ENCODE data around the gene PCP2. TPM values are rescaled to one million over a fixed set of nuclear protein-coding genes. Genes with fewer than 3 reads are reported as not detected.
A peak's percentile ranks its signal among the peaks of the same experiment; 100 is the strongest.

Gene PCP2
- polyA plus RNA-seq, 4 donors = 0.63 to 7.3 (median 2.3) TPM

DNA sequence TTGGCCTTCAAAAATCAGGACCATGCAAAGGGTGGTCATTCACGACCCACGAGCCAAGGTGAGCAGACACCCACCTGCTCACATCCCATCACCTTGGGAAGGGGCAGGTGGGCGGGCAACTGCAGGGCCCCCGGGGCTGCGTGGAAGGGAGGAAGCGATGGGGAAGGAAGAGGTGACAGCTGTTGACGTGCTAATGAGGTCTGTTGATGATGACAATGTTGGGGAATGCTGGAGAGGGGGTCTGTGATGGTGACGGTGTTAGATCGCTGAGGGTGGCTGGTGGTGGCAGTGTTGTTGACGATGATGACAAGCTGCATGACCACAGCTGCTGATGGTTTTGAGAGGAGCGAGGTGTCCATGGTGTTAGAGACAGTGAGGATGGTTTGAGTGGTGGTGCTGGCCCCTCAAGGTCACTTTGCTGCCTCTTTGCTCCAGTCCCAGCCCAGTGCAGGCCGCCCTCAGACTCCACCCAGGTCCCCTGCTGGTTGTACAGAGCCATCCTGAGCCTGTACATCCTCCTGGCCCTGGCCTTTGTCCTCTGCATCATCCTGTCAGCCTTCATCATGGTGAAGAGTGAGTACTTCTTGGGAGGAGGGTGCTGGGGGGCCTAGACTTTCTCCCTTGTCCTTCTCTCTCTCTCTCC, 44.3 kb upstream of the PCP2 start:
- peaks cover 0 to 6% (median 3%) of the 10 kb centered on the region in 3 donors for H3K36me3 ChIP-seq (ENCODE audit: control insufficient read depth in 3 of 3, insufficient read depth in 2 of 3, low read depth in 1 of 3, low read length in 3 of 3)
- 47 to 49% (median 48%) methylated on average over 12 of the region's 12 CpGs for WGBS, 3 donors
- FAIRE-seq = no peak
- H3K27me3 ChIP-seq (ENCODE audit: control insufficient read depth in 3 of 3, insufficient read depth in 3 of 3, low read length in 3 of 3) = peaks cover 0 to 20% (median 2%) of the 10 kb centered on the region in 3 donors
- no peak overlapping the region for H3K4me3 ChIP-seq (ENCODE audit: low read depth in 1 of 3, low read length in 3 of 3)
- H3K9me3 ChIP-seq (ENCODE audit: control insufficient read depth in 2 of 2, insufficient read depth in 1 of 2, low read depth in 1 of 2, low read length in 1 of 2) = peaks cover 0 to 7% of the 10 kb centered on the region in 2 donors
- no peak for DNase-seq
- H3K27ac ChIP-seq (ENCODE audit: low read depth in 1 of 3, low read length in 2 of 3) = no peak overlapping the region
- H3K4me1 ChIP-seq (ENCODE audit: control insufficient read depth in 3 of 3, insufficient read depth in 2 of 3, low read depth in 1 of 3, low read length in 2 of 3) = peaks cover 0 to 4% (median 0%) of the 10 kb centered on the region in 3 donors

DNA sequence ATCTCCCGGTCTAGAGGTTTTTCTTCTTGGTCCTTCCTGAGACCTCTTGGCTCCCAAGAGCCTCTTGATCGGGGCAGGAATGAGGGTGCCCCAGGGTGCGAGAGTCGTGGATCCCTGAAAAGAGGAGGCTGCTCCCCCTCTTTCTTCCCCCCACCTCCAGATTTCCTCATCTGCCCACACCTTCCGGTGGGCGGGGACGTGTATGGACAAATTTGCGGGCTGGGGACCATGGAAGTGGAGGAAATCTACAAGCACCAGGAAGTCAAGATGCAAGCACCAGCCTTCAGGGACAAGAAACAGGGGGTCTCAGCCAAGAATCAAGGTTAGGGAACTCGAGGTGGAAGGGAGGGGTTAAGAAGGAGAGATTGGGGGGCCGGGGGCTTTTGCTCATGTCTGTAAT, 43.3 kb upstream of the PCP2 start, which contains the start of gene MCEMP1:
MCEMP1 (plus strand) TSS at position 237 of the 400 bp plus-strand sequence; CDS start at position 268, 31 bp downstream.
- Histone ChIP-seq H3K27ac (ENCODE audit: low read depth in 1 of 3, low read length in 2 of 3) (no peak within 1 kb of the TSS), H3K27me3 (ENCODE audit: control insufficient read depth in 3 of 3, insufficient read depth in 3 of 3, low read length in 3 of 3) (peaks cover 2 to 25% (median 4%) of the 10 kb centered on the region in 3 donors), H3K4me1 (ENCODE audit: control insufficient read depth in 3 of 3, insufficient read depth in 2 of 3, low read depth in 1 of 3, low read length in 2 of 3) (peaks cover 0 to 4% (median 0%) of the 10 kb centered on the region in 3 donors), H3K9me3 (ENCODE audit: control insufficient read depth in 2 of 2, insufficient read depth in 1 of 2, low read depth in 1 of 2, low read length in 1 of 2) (peaks cover 0 to 7% of the 10 kb centered on the region in 2 donors), H3K4me3 (ENCODE audit: low read depth in 1 of 3, low read length in 3 of 3) (no peak within 1 kb of the TSS), H3K36me3 (ENCODE audit: control insufficient read depth in 3 of 3, insufficient read depth in 2 of 3, low read depth in 1 of 3, low read length in 3 of 3) (no peaks in the 10 kb centered on the region)
- DNase-seq = no peak
- 35 to 59% (median 43%) methylated on average over 10 of the region's 10 CpGs for WGBS, 3 donors
- FAIRE-seq = no peak

GRCh38 chr19:7676376-7676775, 42.9 kb upstream of the PCP2 start:
- Histone ChIP-seq H3K4me1 (ENCODE audit: control insufficient read depth in 3 of 3, insufficient read depth in 2 of 3, low read depth in 1 of 3, low read length in 2 of 3) (peaks cover 0 to 4% (median 0%) of the 10 kb centered on the region in 3 donors), H3K4me3 (ENCODE audit: low read depth in 1 of 3, low read length in 3 of 3) (no peak overlapping the region), H3K27me3 (ENCODE audit: control insufficient read depth in 3 of 3, insufficient read depth in 3 of 3, low read length in 3 of 3) (peaks cover 3 to 26% (median 6%) of the 10 kb centered on the region in 3 donors), H3K27ac (ENCODE audit: low read depth in 1 of 3, low read length in 2 of 3) (no peak overlapping the region), H3K36me3 (ENCODE audit: control insufficient read depth in 3 of 3, insufficient read depth in 2 of 3, low read depth in 1 of 3, low read length in 3 of 3) (no peaks in the 10 kb centered on the region), H3K9me3 (ENCODE audit: control insufficient read depth in 2 of 2, insufficient read depth in 1 of 2, low read depth in 1 of 2, low read length in 1 of 2) (peaks cover 0 to 7% of the 10 kb centered on the region in 2 donors)
- DNase-seq (no peak), FAIRE-seq (no peak)
- WGBS, 3 donors = 27 to 40% (median 28%) methylated on average over 7 of the region's 7 CpGs

GRCh38 chr19:7674010-7675005, 40.8 kb upstream of the PCP2 start:
- Histone ChIP-seq H3K4me3 (ENCODE audit: low read depth in 1 of 3, low read length in 3 of 3) (no peak overlapping the region), H3K9me3 (ENCODE audit: control insufficient read depth in 2 of 2, insufficient read depth in 1 of 2, low read depth in 1 of 2, low read length in 1 of 2) (peaks cover 0 to 7% of the 10 kb centered on the region in 2 donors), H3K27ac (ENCODE audit: low read depth in 1 of 3, low read length in 2 of 3) (no peak overlapping the region), H3K36me3 (ENCODE audit: control insufficient read depth in 3 of 3, insufficient read depth in 2 of 3, low read depth in 1 of 3, low read length in 3 of 3) (no peaks in the 10 kb centered on the region), H3K4me1 (ENCODE audit: control insufficient read depth in 3 of 3, insufficient read depth in 2 of 3, low read depth in 1 of 3, low read length in 2 of 3) (no peaks in the 10 kb centered on the region), H3K27me3 (ENCODE audit: control insufficient read depth in 3 of 3, insufficient read depth in 3 of 3, low read length in 3 of 3) (peaks cover 3 to 40% (median 14%) of the 10 kb centered on the region in 3 donors)
- 49 to 54% (median 52%) methylated on average over 20 to 21 of the region's 21 CpGs for WGBS, 3 donors
- FAIRE-seq = no peak
- DNase-seq = peak; percentile 58 to 65

- Histone ChIP-seq H3K9me3 (ENCODE audit: control insufficient read depth in 2 of 2, insufficient read depth in 1 of 2, low read depth in 1 of 2, low read length in 1 of 2) (peaks cover 0 to 7% of the 10 kb centered on the region in 2 donors), H3K27ac (ENCODE audit: low read depth in 1 of 3, low read length in 2 of 3) (no peak overlapping the region), H3K36me3 (ENCODE audit: control insufficient read depth in 3 of 3, insufficient read depth in 2 of 3, low read depth in 1 of 3, low read length in 3 of 3) (no peaks in the 10 kb centered on the region), H3K4me3 (ENCODE audit: low read depth in 1 of 3, low read length in 3 of 3) (no peak overlapping the region), H3K4me1 (ENCODE audit: control insufficient read depth in 3 of 3, insufficient read depth in 2 of 3, low read depth in 1 of 3, low read length in 2 of 3) (no peaks in the 10 kb centered on the region), H3K27me3 (ENCODE audit: control insufficient read depth in 3 of 3, insufficient read depth in 3 of 3, low read length in 3 of 3) (peaks cover 3 to 35% (median 14%) of the 10 kb centered on the region in 3 donors)
- WGBS, 3 donors = 44 to 46% (median 46%) methylated on average over 9 of the region's 9 CpGs
- FAIRE-seq = no peak
- no peak for DNase-seq
Observed at GRCh38 chr19:7672522-7672921, 39.0 kb upstream of the PCP2 start.

DNA sequence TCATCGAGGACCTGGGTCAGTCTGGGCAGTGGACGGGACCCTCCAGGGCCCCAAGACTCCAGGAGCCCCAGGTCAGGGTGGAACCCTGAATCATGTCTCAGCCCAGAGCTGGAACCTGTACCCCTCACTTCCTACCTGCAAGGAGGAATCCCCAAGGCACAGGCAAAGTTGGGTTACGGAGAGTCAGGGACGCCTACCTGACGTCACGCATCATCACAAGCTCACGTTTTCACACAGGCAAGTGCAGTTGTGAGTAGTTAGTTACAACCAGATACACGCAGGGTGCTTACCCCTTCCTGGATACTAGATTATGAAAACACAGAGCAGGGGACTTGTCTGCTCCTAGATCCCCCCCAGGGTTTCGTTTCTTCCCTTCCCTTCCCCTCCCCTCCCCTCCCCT, 37.3 kb upstream of the PCP2 start:
- H3K9me3 ChIP-seq (ENCODE audit: control insufficient read depth in 2 of 2, insufficient read depth in 1 of 2, low read depth in 1 of 2, low read length in 1 of 2) = peaks cover 0 to 7% of the 10 kb centered on the region in 2 donors
- H3K27ac ChIP-seq (ENCODE audit: low read depth in 1 of 3, low read length in 2 of 3) = no peak overlapping the region
- DNase-seq = no peak
- H3K27me3 ChIP-seq (ENCODE audit: control insufficient read depth in 3 of 3, insufficient read depth in 3 of 3, low read length in 3 of 3) = peaks cover 3 to 25% (median 14%) of the 10 kb centered on the region in 3 donors
- H3K4me3 ChIP-seq (ENCODE audit: low read depth in 1 of 3, low read length in 3 of 3) = no peak overlapping the region
- FAIRE-seq = no peak
- WGBS, 3 donors = 22 to 32% (median 26%) methylated on average over 9 of the region's 9 CpGs
- no peaks in the 10 kb centered on the region for H3K4me1 ChIP-seq (ENCODE audit: control insufficient read depth in 3 of 3, insufficient read depth in 2 of 3, low read depth in 1 of 3, low read length in 2 of 3)
- H3K36me3 ChIP-seq (ENCODE audit: control insufficient read depth in 3 of 3, insufficient read depth in 2 of 3, low read depth in 1 of 3, low read length in 3 of 3) = no peaks in the 10 kb centered on the region

DNA sequence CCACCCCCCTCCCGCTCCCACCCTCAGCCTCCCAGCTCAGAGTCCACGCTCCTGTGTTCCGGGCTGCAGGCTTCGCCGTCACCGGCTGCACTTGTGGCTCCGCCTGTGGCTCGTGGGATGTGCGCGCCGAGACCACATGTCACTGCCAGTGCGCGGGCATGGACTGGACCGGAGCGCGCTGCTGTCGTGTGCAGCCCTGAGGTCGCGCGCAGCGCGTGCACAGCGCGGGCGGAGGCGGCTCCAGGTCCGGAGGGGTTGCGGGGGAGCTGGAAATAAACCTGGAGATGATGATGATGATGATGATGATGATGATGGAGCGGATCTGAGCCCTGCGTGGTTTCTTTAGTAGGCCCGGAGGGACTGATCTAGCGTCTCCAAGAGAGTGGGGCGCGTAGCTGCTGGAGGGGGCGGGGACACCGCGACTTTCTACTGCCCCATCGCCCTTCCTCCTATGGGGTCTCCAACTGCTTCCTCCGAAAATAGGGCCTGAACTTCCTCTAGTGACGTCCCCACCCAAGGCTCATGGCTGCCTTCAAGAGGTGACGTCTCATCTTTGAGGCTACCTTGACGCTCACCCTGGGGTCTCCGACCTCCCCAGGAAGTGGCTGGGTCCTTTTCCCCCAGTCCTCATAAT, 36.7 kb upstream of the PCP2 start:
- no peak overlapping the region for H3K27ac ChIP-seq (ENCODE audit: low read depth in 1 of 3, low read length in 2 of 3)
- H3K4me3 ChIP-seq (ENCODE audit: low read depth in 1 of 3, low read length in 3 of 3) = no peak overlapping the region
- no peak for FAIRE-seq
- DNase-seq = peak in 1 of 2 donors; percentile 30
- peaks cover 0 to 7% of the 10 kb centered on the region in 2 donors for H3K9me3 ChIP-seq (ENCODE audit: control insufficient read depth in 2 of 2, insufficient read depth in 1 of 2, low read depth in 1 of 2, low read length in 1 of 2)
- H3K4me1 ChIP-seq (ENCODE audit: control insufficient read depth in 3 of 3, insufficient read depth in 2 of 3, low read depth in 1 of 3, low read length in 2 of 3) = no peaks in the 10 kb centered on the region
- H3K27me3 ChIP-seq (ENCODE audit: control insufficient read depth in 3 of 3, insufficient read depth in 3 of 3, low read length in 3 of 3) = peaks cover 3 to 25% (median 14%) of the 10 kb centered on the region in 3 donors
- H3K36me3 ChIP-seq (ENCODE audit: control insufficient read depth in 3 of 3, insufficient read depth in 2 of 3, low read depth in 1 of 3, low read length in 3 of 3) = no peaks in the 10 kb centered on the region
- WGBS, 3 donors = 2% methylated on average over 39 to 43 of the region's 43 CpGs

- DNase-seq (no peak), FAIRE-seq (no peak)
- H3K36me3 ChIP-seq (ENCODE audit: control insufficient read depth in 3 of 3, insufficient read depth in 2 of 3, low read depth in 1 of 3, low read length in 3 of 3) = no peaks in the 10 kb centered on the region
- H3K9me3 ChIP-seq (ENCODE audit: control insufficient read depth in 2 of 2, insufficient read depth in 1 of 2, low read depth in 1 of 2, low read length in 1 of 2) = peaks cover 0 to 7% of the 10 kb centered on the region in 2 donors
- WGBS, 3 donors = 31 to 35% (median 34%) methylated on average over 9 of the region's 9 CpGs
- peaks cover 3 to 25% (median 14%) of the 10 kb centered on the region in 3 donors for H3K27me3 ChIP-seq (ENCODE audit: control insufficient read depth in 3 of 3, insufficient read depth in 3 of 3, low read length in 3 of 3)
- H3K4me1 ChIP-seq (ENCODE audit: control insufficient read depth in 3 of 3, insufficient read depth in 2 of 3, low read depth in 1 of 3, low read length in 2 of 3) = no peaks in the 10 kb centered on the region
- no peak overlapping the region for H3K27ac ChIP-seq (ENCODE audit: low read depth in 1 of 3, low read length in 2 of 3)
- no peak overlapping the region for H3K4me3 ChIP-seq (ENCODE audit: low read depth in 1 of 3, low read length in 3 of 3)
Observed at GRCh38 chr19:7669641-7670040, 36.1 kb upstream of the PCP2 start.

Measured in small intestine (tissue), 7 donors.